Large intestine (tissue), 3 donors: ENCODE data around the gene SLC39A11. TPM values are rescaled to one million over a fixed set of nuclear protein-coding genes. Genes with fewer than 3 reads are reported as not detected.
"Not testable (repeated sequence)": the region's sequence is repeated elsewhere in the genome, so short reads cannot be mapped to it uniquely, and the experiment has no call there.

Source experiments
- DNase-seq, 2 donors: peaks; one replicate each; pipeline versions ENCODE4 v3.0.0 to v3.0.0-alpha.2; 2013
- H3K27ac ChIP-seq: one replicate; pipeline ENCODE4 v1.5.1; 2013; ENCODE audit warnings: low read length
- H3K27me3 ChIP-seq: 2 replicates; pipeline ENCODE4 v1.6.1; 2013; ENCODE audit warnings: low read length; ENCODE audit not compliant: control insufficient read depth, insufficient read depth
- H3K36me3 ChIP-seq: 2 replicates; pipeline ENCODE4 v1.6.1; 2013; ENCODE audit warnings: low read length; ENCODE audit not compliant: control insufficient read depth, insufficient read depth
- H3K4me1 ChIP-seq: one replicate; pipeline ENCODE4 v1.6.1; 2013; ENCODE audit warnings: low read length; ENCODE audit not compliant: control insufficient read depth, insufficient read depth
- H3K4me3 ChIP-seq: one replicate; pipeline ENCODE4 v1.5.1; 2013; ENCODE audit warnings: low read length
- H3K9me3 ChIP-seq: one replicate; pipeline ENCODE4 v1.6.1; 2013; ENCODE audit warnings: mild to moderate bottlenecking, low read depth, low read length, moderate library complexity; ENCODE audit not compliant: control insufficient read depth
- WGBS: methylation state at CpG from one replicate; pipeline ENCODE4 v1.1.5; 2013; ENCODE audit warnings: low lambda C conversion rate; ENCODE audit not compliant: insufficient coverage; 5-methylcytosine and 5-hydroxymethylcytosine counted together
- polyA plus RNA-seq: library from polyadenylated mRNA; unstranded; fragments of 120-200 nt; gene quantifications from one replicate; pipeline ENCODE4 v1.2.1, GENCODE V29; 2013

The SLC39A11 gene
- polyA plus RNA-seq, 1 donor = 46.2 TPM

- WGBS = no CpG with 5 or more reads among the region's 5 CpGs
- Histone ChIP-seq H3K9me3 (no peaks in the 10 kb centered on the region), H3K27ac (no peak overlapping the region), H3K4me3 (no peak overlapping the region), H3K27me3 (no peaks in the 10 kb centered on the region), H3K4me1 (no peaks in the 10 kb centered on the region), H3K36me3 (no peaks in the 10 kb centered on the region)
- DNase-seq = no peak
Measured at GRCh38 chr17:72763981-72764380, 328.5 kb downstream of the SLC39A11 start.

- H3K36me3 ChIP-seq, H3K4me3 ChIP-seq, DNase-seq, H3K4me1 ChIP-seq, H3K27me3 ChIP-seq, H3K27ac ChIP-seq, H3K9me3 ChIP-seq: not testable (repeated sequence)
- WGBS = 92% methylated on average over 2 of the region's 9 CpGs
Measured at GRCh38 chr17:72761893-72762575, 330.5 kb downstream of the SLC39A11 start.

DNA sequence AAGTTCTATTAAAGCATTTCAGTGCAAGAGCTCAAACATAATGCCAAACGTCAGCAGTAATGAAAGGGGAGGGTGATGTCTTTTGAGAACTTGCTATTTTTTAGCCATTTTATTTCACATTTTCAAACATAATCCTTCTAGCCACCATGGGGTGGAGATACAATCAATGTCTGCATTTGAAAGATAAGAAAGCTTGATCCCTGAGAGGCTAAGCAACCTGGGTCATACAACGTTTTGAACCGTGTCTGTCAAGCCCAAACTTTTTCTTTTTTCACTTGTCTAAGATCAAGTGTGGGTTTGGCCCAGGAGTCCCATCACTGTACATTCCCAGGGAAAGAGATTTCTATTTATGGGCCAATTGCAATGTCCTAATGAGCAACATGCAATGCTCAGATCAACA is 331.1 kb downstream of the SLC39A11 start:
- H3K36me3 ChIP-seq = no peaks in the 10 kb centered on the region
- DNase-seq = no peak
- no peak overlapping the region for H3K27ac ChIP-seq
- H3K27me3 ChIP-seq = no peaks in the 10 kb centered on the region
- no peak overlapping the region for H3K4me3 ChIP-seq
- WGBS = no CpG with 5 or more reads among the region's 3 CpGs
- H3K9me3 ChIP-seq = no peaks in the 10 kb centered on the region
- no peaks in the 10 kb centered on the region for H3K4me1 ChIP-seq

- H3K27me3 ChIP-seq = no peaks in the 10 kb centered on the region
- no peaks in the 10 kb centered on the region for H3K4me1 ChIP-seq
- H3K4me3 ChIP-seq = no peak overlapping the region
- H3K36me3 ChIP-seq = no peaks in the 10 kb centered on the region
- DNase-seq = no peak
- WGBS = 83% methylated on average over 1 of the region's 6 CpGs
- H3K9me3 ChIP-seq = no peaks in the 10 kb centered on the region
- no peak overlapping the region for H3K27ac ChIP-seq
Measured at GRCh38 chr17:72760368-72760767, 332.1 kb downstream of the SLC39A11 start.

DNA sequence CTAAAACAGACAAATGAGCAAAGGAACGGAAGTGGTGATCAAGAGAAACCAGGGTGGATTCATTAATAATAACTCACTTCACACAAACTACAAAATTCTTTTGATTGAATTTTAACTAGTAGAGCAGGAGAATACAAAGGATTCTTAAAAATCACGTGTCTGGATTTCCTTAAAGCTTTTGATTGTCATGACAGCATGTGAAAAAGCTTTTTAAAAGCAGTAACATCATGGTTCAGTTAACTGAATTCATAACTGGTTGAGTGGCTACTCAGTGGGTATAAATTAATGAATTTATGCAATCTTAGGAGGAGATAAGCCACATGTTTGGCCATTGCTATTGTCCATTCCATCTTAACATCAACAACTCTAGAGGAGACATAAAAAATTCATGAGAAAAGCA is 333.2 kb downstream of the SLC39A11 start:
- Histone ChIP-seq H3K27me3 (no peaks in the 10 kb centered on the region), H3K27ac (no peak overlapping the region), H3K4me3 (no peak overlapping the region), H3K36me3 (no peaks in the 10 kb centered on the region), H3K9me3 (no peaks in the 10 kb centered on the region), H3K4me1 (no peaks in the 10 kb centered on the region)
- WGBS = 83% methylated on average over 1 of the region's 2 CpGs
- DNase-seq = no peak

DNA sequence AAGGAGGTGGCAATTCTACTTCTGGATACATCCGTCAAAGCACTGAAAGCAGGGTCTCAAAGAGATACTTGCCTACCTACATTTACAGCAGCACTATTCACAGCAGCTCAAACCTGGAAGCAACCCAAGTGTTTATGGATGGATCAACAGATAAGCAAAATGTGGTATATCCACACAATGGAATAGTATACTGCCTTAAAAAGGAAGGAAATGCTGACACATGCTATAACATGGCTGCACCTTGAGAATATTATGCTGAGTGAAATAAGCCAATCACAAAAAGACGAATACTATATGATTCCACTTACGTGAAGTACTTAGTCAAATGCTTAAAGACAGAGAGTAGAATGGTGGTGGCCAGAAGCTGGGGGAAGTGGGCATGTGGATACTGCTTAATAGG is 336.2 kb downstream of the SLC39A11 start:
- no peaks in the 10 kb centered on the region for H3K4me1 ChIP-seq
- WGBS = 100% methylated on average over 2 of the region's 3 CpGs
- no peak overlapping the region for H3K27ac ChIP-seq
- DNase-seq = no peak
- H3K4me3 ChIP-seq = no peak overlapping the region
- no peaks in the 10 kb centered on the region for H3K9me3 ChIP-seq
- no peaks in the 10 kb centered on the region for H3K27me3 ChIP-seq
- H3K36me3 ChIP-seq = no peaks in the 10 kb centered on the region

DNA sequence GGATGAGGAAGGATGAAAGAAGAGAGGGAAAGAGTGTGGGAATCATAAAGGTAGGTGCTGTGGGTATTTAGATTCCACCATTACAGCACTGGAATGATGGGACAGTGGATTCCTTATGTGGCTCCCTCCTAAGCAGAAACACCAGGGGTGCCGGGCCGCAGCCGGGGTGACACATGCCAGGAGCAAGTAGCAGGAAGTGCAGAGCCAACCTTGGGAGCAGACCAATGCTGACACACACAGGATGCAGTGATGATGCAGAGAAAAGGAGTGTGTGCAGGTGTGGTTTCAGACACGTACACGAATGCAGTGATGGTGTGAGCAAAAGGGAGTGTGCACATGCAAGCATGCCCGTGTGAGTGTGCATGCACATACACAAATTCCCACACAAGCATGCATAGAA is 338.0 kb downstream of the SLC39A11 start:
- peaks cover 5% of the 10 kb centered on the region for H3K4me1 ChIP-seq
- H3K27ac ChIP-seq = no peak overlapping the region
- no peaks in the 10 kb centered on the region for H3K36me3 ChIP-seq
- DNase-seq = no peak
- H3K4me3 ChIP-seq = no peak overlapping the region
- no CpG with 5 or more reads among the region's 6 CpGs for WGBS
- H3K27me3 ChIP-seq = no peaks in the 10 kb centered on the region
- no peaks in the 10 kb centered on the region for H3K9me3 ChIP-seq

DNA sequence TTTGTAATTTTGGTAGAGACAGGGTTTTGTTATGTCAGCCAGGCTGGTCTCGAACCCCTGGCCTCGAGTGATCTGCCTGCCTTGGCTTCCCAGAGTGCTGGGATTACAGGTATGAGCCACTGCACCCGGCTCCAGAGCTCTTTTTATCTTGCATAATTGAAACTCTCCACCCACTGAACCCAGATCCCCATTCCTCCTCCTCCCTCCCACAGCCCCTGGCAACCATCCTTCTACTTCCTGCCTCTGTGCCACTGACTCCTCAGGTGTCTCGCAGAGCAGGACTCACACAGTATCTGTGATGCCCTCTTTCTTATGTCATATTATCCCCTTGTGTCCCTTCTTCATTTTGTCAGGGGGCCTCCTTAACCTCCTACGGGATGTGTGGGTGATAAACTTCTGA is 340.7 kb downstream of the SLC39A11 start:
- whole genome bisulfite sequencing = 83% methylated on average over 1 of the region's 5 CpGs
- Histone ChIP-seq H3K27me3 (no peaks in the 10 kb centered on the region), H3K4me3 (no peak overlapping the region), H3K9me3 (no peaks in the 10 kb centered on the region), H3K27ac (no peak overlapping the region), H3K4me1 (peaks cover 20% of the 10 kb centered on the region), H3K36me3 (no peaks in the 10 kb centered on the region)
- no peak for DNase-seq

GRCh38 chr17:72749119-72749572 is 343.3 kb downstream of the SLC39A11 start:
- peak; percentile 84 to 91 for DNase-seq
- Histone ChIP-seq H3K27ac (peak overlapping the region; percentile 74), H3K4me3 (no peak overlapping the region), H3K4me1 (peaks cover 20% of the 10 kb centered on the region), H3K9me3 (no peaks in the 10 kb centered on the region), H3K36me3 (no peaks in the 10 kb centered on the region), H3K27me3 (no peaks in the 10 kb centered on the region)
- WGBS = no CpG with 5 or more reads among the region's 6 CpGs

GRCh38 chr17:72747501-72747900 is 345.0 kb downstream of the SLC39A11 start:
- peak in 1 of 2 donors; percentile 69 for DNase-seq
- Histone ChIP-seq H3K27me3 (no peaks in the 10 kb centered on the region), H3K4me3 (no peak overlapping the region), H3K36me3 (no peaks in the 10 kb centered on the region), H3K27ac (peak overlapping the region; percentile 24), H3K4me1 (peaks cover 20% of the 10 kb centered on the region), H3K9me3 (no peaks in the 10 kb centered on the region)
- no CpG with 5 or more reads among the region's 5 CpGs for WGBS

- H3K9me3 ChIP-seq = no peaks in the 10 kb centered on the region
- no peaks in the 10 kb centered on the region for H3K27me3 ChIP-seq
Measured at GRCh38 chr17:72745241-72745640, 347.2 kb downstream of the SLC39A11 start.

More at GRCh38 chr17:72745241-72745640, 347.2 kb downstream of the SLC39A11 start:
- no peak overlapping the region for H3K4me3 ChIP-seq
- WGBS = no CpG with 5 or more reads among the region's 2 CpGs
- no peak overlapping the region for H3K27ac ChIP-seq
- peaks cover 20% of the 10 kb centered on the region for H3K4me1 ChIP-seq
- H3K36me3 ChIP-seq = no peaks in the 10 kb centered on the region
- DNase-seq = no peak
